Stimulated activated CD4-positive, alpha-beta T cell treated with anti-CD3 and anti-CD28 coated beads, TNF-alpha, amount 100 ng/mL, for 24 hours (primary cell): ENCODE results near the gene CELF4.
"Not testable (repeated sequence)": the region's sequence is repeated elsewhere in the genome, so short reads cannot be mapped to it uniquely, and the experiment has no call there.

Source experiments
- DNase-seq, 3 experiments: peaks; one replicate each; pipeline ENCODE4 v3.0.0-alpha.2; 2020; ENCODE audit warnings: low read depth in 3 of 3

Gene CELF4

DNA sequence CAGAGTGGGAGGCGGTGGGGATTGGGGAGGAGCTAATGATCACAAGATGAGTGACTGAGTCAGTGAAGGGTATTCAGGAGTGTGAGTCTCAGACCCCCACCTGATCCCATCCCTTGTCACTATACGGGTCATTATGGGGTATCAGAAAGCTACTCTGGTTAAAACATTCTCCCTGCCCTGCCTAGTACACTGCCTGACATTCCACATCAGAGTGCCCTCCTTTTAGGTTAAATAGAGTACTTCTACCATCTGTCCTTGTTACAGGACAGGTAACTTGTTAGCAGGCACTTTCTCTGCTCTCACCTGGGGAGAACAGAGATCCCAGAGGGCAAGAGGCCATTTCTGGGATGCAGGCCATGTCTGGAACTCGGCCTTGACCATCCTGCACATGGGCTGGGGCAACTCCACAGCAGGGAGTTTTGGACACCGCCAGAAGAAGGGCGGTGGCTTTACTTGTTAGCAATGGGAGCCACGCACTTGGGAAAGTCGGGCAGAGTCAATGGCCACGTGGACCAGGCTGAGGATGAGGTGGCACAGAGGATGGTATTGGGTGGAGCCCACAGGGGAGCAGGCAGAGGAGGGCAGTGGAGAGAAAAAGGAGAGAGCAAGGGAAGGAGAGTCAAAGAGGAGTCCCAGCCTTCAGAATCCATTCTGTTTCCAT, 98.5 kb downstream of the CELF4 start:
- DNase-seq, result no peak

- DNase-seq, result no peak
These were observed 99.6 kb downstream of the CELF4 start for GRCh38 chr18:37465958-37466357.

GRCh38 chr18:37464257-37464656, 101.3 kb downstream of the CELF4 start:
- no peak for DNase-seq

DNA sequence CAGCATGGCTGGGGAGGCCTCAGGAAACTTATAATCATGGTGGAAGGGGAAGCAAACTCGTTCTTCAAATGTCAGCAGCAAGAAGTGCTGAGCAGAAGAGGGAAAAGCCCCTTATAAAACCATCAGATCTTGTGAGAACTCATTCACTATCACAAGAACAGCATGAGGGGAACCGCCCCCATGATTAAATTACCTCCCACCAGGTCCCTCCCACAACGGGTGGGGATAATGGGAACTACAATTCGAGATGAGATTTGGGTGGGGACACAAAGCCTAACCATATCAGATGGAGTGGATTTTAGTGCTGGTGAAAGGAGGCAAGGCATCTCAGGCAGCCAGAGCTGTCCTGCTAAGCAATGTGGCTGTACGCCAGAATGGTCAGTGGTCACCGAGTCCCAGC, 104.3 kb downstream of the CELF4 start:
- DNase-seq, result not testable (repeated sequence)

DNA sequence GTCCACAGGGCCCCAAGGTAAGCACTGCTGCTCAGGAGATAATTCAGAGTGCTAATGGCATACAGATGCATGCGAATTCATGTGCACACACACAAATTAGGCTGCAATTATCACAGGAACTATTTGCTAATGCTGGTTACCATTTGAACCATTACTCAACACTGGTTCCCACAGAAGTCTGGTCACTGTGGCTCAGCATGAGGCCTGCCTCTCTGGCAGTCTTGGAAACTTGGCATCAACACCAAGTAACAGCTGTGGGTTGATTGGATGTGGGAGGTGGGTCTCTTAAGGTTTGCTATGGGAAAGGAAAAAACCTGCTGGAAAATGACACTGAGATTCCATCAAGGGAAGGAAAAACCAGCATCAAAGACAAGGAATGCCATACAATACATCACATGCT, 105.0 kb downstream of the CELF4 start:
- no peak for DNase-seq

- no peak for DNase-seq
These were observed 106.9 kb downstream of the CELF4 start for GRCh38 chr18:37458697-37459096.

DNA sequence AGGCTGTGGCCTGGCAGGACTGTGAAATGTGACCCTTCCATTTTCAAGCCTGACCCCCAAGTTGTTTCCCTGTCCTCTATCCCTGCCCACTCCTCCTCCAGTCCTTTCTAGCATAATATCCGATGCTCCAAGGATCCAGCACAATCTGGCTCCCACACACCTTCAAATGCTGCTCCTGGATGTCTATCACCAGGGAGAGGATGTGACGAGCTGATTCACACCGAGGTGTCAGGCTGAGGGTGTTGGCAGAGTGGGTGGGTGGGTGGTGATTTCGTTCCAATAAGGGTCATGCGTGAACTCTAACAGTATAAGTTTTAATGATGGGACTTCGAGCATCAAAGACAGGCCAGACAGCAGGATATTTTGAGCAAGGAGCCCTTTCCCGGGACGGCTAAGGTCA, 107.8 kb downstream of the CELF4 start:
- no peak for DNase-seq

DNA sequence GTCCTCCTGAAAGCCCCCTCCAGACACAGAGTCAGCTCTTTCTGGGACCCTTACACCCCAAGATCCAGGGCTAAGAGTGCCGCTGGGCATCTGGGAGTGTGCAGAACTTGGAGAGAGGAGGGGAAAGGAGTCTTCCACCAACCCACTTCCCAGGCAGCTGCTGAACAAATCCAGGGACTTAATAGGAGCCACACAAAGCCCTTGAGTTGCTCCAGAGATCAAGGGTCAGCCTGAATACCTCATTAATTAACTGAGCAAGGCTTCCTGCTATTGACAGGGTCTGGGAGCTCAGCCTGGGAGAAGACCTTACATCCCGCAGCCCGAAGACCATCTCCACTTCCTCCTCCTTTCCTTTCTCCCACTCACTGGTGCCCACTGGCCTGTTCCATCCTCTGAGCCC, 108.3 kb downstream of the CELF4 start:
- DNase-seq, result no peak

GRCh38 chr18:37456873-37457272, 108.7 kb downstream of the CELF4 start:
- no peak for DNase-seq

DNA sequence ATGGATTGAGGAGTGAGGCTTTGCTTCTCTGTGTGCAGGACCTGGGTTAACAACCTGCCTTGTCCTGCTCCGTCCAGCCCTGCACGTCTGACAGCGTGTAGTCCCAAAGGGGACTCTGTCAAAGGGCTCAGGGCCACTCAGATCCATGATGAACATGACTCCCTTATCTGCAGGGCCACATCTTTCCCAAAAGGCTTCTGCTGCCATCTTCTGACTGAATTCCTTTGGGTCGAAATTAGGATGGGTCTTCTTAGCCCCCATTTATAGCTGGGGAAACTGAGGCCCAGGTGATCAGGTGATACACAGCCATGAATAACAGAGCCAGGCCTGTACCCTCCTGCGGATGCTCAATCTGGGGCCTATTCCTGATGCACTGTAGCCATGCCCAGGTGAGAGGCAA, 109.2 kb downstream of the CELF4 start:
- no peak for DNase-seq

GRCh38 chr18:37453752-37454151, 111.8 kb downstream of the CELF4 start:
- no peak for DNase-seq

DNA sequence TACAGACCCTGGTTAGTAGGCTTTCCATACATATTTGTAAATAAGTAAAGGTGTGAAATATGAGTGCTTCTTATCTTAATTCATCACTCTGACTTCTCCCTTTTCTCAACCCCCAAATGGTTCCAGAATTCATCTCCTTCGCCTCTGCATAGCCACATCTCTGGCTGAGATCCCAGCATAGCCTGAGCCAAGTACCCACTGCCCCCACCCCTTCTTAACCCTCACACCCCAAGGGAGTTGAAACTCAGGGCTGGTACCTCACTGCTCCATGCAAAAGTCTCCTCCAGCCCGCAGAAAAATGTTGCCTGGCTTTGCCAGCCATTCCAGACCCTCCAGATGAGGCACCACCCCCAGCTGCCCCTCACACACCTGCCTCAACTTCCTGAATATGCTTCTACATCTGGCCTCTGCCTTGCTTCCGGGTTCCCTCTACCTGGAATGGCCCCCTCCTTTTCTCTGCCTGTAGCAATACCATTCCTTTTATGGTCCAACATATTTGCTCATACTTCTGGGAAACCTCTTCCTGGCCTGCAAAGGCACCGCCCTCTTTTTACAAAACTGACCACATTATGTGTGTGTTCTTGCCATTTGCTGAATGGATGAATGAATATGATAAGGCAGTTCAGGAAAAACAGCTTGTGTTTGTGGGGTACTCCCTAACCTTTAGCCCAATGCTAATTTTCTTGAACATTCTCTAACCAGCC, 112.8 kb downstream of the CELF4 start:
- no peak for DNase-seq

GRCh38 chr18:37452015-37452414, 113.6 kb downstream of the CELF4 start:
- no peak for DNase-seq

DNA sequence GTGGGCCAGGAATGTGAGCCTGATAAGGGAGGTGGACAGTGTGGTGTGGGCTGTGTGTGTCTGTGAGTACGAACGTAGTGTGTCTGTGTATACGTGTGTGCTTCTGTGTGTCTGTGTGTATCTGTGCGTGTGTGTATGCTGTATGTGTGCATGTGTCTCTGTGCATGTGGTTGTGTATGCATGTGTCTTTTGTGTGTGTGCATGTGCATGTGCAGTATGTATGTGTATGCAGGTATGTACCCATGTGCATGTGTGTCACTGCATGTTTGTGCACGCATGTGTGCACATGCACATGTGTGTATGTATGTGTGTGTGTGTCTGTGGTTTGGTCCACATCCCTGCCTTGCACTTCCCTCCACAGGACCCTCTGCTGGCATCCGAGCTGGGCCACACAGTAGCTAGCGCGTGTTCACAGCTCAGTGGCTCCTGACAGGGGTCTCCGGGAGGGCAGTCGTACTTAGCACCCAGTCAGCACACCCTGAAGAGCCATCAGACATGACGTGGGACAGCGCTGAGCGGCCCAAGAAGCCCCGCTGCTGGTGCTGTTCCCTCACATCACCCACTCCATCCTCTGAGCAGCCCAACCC, 114.3 kb downstream of the CELF4 start:
- no peak for DNase-seq

GRCh38 chr18:37450434-37451132, 115.0 kb downstream of the CELF4 start:
- DNase-seq, result no peak

DNA sequence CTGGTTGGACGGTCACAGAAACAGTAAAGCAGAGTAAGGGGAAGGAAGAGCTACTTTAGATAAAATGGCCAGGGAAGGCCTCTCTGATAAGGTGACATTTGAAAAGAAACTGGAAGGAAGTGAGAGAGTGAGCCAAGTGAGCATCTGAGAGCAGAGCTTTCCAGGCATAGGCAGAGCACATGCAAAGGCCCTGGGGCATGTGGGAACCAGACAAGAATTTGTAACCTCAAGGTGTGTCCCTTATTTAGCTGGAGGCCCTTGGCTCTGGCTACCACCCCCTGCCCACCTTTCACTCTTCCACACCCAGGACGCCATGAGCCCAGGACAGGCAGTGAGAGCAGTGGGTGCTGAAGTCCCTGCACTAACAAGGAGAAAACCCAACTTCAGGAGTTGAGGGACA, 116.0 kb downstream of the CELF4 start:
- no peak for DNase-seq

- DNase-seq, result no peak
These were observed 116.7 kb downstream of the CELF4 start for GRCh38 chr18:37448946-37449345.

DNA sequence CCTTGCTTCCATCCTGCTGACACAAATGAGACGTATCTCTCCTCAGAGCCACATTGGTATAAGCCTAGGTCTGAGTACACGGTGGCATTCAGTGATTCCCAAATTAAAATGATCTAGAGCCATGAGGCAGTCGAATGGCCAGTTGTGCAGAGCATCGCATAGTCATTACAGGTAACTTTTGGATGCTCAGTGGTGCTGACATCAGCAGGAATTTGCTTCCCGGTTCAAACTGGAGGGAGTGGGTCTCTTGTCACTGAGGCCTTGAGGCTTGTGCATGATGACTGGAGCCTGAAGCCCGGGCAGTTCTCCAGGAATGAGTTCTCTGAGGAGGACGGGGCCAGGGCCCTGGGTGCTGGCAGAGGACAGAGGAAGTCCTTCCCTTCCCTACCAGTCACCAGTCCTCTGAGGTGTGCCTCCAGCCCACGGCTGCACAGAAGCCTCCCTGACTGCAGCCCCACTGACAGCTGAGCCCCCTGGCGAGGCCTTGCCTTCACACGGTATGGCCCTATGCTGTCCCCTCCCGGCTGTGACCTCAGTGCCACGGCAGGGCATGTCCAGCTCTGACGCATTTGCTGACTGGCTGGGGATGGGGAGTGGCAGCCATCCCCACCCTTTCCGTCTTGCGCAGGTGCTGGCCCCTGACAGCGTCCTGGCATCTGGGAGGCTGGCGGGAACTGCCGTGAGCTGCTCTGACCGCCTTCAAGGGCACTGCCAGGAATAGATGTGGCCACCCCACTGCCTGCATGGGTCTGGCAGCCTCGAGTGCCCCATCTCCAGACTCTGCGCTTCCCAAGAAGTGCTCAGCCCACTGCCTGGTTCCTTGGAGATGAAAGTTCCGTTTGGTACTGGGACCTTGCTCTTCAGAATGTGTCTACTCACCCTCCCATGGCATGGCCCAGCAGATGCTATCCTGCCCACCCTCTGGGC, 117.4 kb downstream of the CELF4 start:
- DNase-seq, result no peak

- DNase-seq, result no peak
These were observed 119.8 kb downstream of the CELF4 start for GRCh38 chr18:37445836-37446235.

GRCh38 chr18:37445368-37445767, 120.2 kb downstream of the CELF4 start:
- DNase-seq, result no peak

- no peak for DNase-seq
These were observed 122.1 kb downstream of the CELF4 start for GRCh38 chr18:37443325-37444055.
